GM18498 (cell line): ENCODE measurements around the gene AGPAT2.

Experiments used
- ATAC-seq: cut with Tn5 transposase; IDR thresholded peaks from one replicate; pipeline ENCODE4 v1.9.1; 2021; ENCODE audit warnings: mild to moderate bottlenecking, moderate library complexity; ENCODE audit not compliant: unreplicated experiment

The AGPAT2 gene

DNA sequence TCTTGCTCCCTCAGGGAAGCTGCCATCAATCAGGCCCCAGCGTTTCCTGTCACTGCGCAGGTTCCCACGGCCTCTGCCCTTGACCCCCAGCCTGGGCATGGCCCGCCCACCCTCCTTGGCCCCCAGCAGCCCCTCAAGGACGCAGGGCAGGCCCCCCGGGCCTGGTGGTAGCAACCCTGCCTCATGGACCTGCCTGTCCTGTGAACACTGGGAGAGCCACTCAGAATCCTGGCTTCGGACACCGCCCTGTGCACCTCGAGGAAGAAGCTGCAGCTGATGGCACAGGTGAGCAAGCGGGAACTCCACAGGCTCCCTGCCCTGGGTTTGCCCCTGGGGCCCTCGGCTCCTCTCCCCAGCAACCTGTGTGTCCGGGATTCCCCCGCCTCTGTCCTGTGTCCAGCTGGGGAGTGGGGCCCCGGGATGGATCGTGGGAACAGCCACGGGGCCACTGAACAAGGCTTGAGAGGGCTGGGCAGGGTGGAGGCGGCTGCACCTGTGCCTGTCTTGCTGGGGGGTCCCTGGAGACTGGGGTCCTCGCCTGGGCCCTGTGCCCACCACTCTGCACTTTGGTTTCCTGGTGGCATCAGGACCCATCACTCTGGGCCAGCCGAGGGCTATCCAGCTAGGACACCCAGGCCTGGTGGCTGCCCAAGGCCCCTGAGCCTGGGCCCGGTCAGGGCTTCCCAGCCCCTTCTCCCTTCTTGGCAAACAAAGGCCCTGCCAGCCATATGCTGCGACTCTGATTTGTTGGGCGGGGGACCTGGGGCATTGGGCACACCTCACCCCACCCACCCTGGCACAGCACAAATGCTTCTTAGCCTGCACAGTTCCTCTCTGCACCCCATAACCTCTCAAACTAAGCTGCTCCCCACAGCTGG is 58.0 kb downstream of the AGPAT2 start:
- no peak for ATAC-seq

DNA sequence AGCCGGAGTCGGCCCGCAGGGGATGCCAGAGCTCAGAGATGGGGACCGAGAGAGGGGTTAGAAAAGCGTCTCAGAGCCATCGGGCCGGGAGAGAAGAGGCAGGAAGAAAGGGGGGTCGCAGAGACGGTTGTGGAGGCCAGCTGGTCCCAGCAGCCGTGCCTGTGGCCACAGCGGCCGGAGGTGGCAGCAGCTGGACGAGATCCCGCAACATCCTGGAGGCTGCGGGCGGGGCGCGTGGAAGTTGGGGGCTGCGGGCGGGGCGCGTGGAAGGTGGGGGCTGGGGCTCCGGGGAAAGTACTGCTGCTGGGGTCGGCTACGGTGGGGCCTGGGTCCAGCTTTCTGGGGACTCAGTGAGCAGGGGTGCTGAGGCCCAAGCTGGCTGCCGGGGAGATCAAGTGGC is 59.0 kb downstream of the AGPAT2 start:
- ATAC-seq, result no peak

DNA sequence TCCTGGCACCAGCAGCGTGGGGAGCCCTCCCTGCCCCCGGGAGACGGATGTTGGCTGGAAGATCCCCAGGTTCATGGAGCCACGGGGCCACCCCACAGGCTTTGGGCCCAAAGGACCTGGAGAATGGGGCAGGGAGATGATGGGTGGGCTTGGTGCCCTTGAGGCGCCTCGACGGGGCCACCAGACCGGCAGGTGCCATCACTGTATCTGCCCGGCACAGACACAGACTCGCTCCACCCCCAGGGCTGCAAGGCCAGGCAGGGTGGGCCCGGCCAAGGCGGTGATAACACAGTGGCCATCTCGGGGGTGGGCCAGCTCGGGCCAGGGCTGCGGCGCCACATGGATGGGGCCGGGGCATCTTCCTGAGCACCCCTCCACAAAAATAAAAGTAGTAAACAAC is 59.6 kb downstream of the AGPAT2 start:
- ATAC-seq, result no peak

DNA sequence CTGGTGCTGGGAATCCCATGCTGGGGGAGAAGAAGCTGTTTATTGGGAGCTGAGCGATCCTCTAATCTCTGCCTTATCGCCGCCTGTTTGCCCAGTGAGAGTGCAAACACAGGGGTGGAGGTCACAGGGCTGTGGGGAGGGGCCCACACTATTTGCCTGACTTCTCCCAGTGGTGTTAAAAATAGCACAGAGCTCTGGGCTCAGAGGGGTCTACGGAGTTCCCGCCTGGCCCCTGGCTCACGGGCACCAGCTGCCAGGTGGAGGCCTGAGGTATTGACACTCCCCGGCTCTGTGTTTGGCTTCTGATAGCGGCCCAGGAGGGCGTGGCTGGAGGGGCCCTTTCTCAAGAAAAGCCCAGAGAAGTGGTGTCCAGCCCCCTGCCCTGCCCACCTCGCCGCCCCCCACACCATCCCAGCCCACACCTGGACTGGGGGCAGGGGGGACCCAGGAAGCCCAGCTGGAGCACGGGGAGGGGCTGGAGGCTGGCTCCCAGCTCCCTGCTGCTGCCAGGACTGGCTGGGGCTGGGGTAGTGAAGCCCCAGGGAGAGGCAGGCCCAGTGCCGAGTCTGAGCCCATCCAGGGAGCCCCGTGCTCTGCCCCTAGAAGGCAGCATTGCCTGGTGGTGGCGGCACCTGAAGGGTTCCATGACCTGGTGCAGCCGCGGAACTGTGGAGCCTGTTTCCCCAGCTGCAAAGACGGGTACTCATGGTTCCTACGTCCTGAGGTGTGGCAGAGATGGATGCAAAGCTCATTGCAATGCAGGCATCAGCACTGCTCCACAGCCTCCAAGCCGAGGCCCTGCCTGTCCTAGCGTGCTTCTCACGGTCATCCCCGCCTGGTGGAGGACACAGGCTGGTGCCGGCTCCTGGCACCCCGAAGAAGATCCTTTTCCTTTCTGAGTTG is 60.3 kb downstream of the AGPAT2 start:
- ATAC-seq, result no peak

DNA sequence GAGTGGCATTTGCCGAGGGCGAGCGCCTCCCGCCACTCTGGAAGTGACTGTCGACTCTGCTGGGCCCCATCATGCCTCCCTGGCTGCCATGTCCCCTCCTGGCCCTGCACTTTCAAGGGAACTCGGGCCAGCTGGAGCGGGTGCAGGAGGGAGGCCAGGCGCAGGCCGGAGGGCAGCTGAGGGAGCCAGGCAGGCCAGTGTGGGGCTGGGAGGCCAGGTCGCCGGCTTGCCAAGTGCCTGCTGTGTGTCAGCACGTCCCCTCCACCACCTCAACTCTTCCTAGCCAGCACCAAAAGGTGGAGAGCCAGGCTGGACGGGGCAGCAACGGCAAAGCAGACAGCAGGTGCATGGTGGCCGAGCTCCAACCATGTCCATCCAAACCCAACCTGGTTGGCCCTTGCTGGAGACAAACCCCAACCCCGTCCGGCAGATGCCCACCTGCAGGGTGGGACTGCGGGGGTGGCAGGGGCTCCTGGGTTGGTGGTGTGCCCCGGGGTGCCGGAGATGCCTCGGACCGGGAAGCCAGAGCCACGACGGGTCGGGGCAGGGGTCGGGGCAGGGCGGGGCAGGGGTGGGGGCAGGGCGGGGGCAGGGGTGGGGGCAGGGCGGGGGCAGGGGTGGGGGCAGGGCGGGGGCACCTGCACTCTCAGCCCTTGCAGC is 61.1 kb downstream of the AGPAT2 start:
- ATAC-seq, result no peak

DNA sequence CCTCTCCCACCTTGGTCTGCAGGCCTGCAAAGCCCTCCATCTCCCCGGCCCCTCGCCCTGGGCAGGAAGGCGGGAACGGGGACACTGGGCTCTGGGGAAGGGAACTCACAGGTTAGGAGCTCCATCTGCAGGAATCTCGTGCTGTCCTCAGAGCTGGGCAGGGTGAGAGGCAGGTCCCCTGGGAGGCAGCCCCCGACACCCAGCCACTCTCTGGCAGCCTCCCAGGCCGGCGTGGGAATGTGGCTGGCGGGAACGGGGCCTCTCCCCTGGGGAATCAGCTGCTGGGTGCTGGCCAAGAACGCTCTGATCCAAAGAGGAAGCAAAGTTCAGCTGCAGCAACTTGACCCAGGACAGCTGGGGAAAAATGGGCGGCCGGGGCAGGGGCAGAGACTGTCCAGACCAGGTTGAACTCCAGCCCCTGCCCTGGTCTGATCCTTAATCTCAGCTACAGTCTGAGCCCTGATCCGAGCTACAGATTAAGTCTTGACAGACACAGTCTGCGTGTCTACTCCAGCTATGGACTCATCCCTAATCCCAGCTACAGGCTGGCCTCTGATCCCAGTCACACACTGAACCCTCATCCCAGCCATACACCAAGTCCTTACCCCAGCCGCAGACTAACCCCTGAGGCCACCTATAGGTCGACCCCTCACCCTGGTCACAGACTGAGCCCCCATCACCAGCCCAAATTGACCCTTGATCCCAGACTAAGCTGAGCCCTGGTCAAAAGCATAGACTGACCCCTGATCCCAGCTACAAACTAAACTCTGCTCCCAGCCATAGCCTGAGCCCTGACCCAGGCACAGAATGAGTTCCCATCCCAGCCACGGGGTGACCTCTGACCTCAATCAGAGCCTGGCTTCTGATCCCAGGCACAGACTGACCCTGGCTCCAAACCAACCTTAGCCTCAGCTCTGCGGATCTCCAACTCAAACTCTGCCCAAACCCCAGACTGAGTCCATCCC is 61.9 kb downstream of the AGPAT2 start:
- ATAC-seq, result no peak

DNA sequence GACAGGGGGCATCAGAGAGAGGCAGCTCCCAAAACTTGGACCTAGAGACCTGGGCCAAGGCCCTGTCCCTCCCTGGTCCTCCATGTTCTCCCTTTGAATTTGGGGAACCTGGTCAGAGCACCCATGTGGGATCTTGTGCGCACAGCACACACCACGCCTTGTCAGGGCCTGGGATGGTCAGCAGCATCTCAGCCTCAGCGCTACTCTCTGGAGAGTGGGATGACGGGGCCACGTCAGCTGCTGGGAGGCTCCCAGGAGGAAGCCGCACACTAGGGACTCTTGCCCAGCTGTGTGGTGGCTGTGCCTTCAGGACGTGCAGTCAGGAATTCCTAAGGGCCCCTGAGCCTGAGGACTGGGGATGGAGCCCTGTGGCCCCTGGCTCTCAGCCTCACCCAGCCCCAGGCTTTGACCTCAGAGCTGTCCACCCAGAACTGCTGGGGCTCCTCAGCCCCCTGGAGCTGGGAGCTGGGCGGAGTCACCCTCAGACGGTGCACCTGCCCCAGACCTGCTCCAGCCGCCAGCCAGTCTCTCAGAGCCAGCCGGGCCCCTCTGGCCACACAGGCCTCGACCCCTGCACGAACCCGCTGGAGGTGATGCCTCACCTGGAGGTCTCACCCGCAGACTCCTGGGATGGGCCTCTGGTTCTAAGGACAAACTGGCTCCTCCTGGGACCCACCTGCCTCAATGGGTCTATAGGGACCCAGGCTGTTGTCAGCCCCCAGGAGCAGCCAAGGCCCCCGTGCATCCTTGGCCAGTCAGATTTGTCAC is 62.9 kb downstream of the AGPAT2 start:
- ATAC-seq, result no peak

DNA sequence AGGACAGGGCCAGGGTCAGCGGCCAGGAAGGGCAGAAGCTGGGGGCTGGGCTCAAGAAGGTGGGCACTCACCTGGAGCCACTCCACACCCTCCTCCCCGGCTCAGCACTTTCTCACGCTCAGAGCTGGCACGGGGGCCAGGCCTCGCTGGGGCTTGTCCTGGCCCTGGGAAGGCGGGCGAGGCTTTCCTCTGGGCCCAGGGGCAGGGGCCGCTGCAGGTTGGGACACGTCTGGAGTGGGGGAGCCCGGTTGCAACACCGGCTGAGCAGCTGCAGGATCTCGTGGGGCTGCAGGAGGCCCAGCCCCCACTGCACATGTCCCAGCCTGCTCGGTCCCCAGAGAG is 63.4 kb downstream of the AGPAT2 start:
- no peak for ATAC-seq
